K562 (cell line): ENCODE measurements around the gene KRTAP5-11. TPM values are rescaled to one million over a fixed set of nuclear protein-coding genes. Genes with fewer than 3 reads are reported as not detected.
"Not testable (repeated sequence)": the region's sequence is repeated elsewhere in the genome, so short reads cannot be mapped to it uniquely, and the experiment has no call there.

ENCODE experiments used
- ATAC-seq: fragments of 200-7000 bp; cut with Tn5 transposase; 3 replicates; pipeline ENCODE4 v1.9.1; 2020; ENCODE audit warnings: moderate library complexity
- BruUV-seq: library from RNA; stranded (reverse); fragments of 400-500 nt; replicated peaks from 2 replicates; lab custom pipeline; 2021; lab: Mats Ljungman, UMichigan
- CTCF ChIA-PET: fragments of 300-600 bp; formaldehyde crosslinking; extraction: SDS; loops from one replicate; lab custom pipeline; 2021; ENCODE audit warnings: low intra/inter-chr PET ratio; lab: Yijun Ruan, JAX
- POLR2A ChIA-PET: fragments of 300-600, 350-650 bp; sonication (Branson Sonifier 250); formaldehyde crosslinking; extraction: SDS; loops from one replicate; lab custom pipeline; 2021; ENCODE audit warnings: antibody characterized with exemption, inconsistent platforms; lab: Yijun Ruan, JAX
- DNase-seq, 4 experiments: peaks; one replicate each; pipeline versions ENCODE4 v3.0.0 to v3.0.0-alpha.2; 2011 to 2018; ENCODE audit warnings: low spot score in 3 of 4, mixed read lengths in 3 of 4; ENCODE audit errors: extremely low read depth in 1 of 4
- FAIRE-seq: peaks from 2 replicates; lab custom pipeline; 2011; peaks lifted over from hg19 to GRCh38; lab: Jason Lieb, UNC
- H2AFZ ChIP-seq: 2 replicates; pipeline ENCODE4 v1.6.0; 2011; ENCODE audit warnings: low read depth, low read length, control low read depth, inconsistent platforms
- H3K27ac ChIP-seq: fragments of 200-600 bp; 3 replicates; pipeline ENCODE4 v1.8.0; 2011; ENCODE audit warnings: low read depth, mild to moderate bottlenecking, control low read depth, inconsistent platforms, low read length, moderate library complexity, mixed read lengths; ENCODE audit errors: extremely low read depth
- H3K27me3 ChIP-seq, 2 experiments: fragments of 300-600 bp in 1 of 2; 2 replicates in 1 of 2; 3 replicates in 1 of 2; pipeline versions ENCODE4 v1.6.0 to v1.8.0; 2011; ENCODE audit warnings: inconsistent platforms in 2 of 2, low read length in 2 of 2, mild to moderate bottlenecking in 1 of 2, mixed read lengths in 1 of 2, moderate library complexity in 1 of 2; ENCODE audit not compliant: control insufficient read depth in 2 of 2, insufficient read depth in 2 of 2
- H3K36me3 ChIP-seq: fragments of 300-600 bp; 3 replicates; pipeline ENCODE4 v1.8.0; 2011; ENCODE audit warnings: mild to moderate bottlenecking, low read length, inconsistent platforms; ENCODE audit not compliant: control insufficient read depth, insufficient read depth
- H3K4me1 ChIP-seq, 2 experiments: fragments of 200-600 bp in 1 of 2; replicated peaks in 1 of 2; 2 replicates in 1 of 2; 3 replicates in 1 of 2; pipeline versions ENCODE4 v1.5.1 to v1.8.0; 2011; ENCODE audit warnings: inconsistent platforms in 2 of 2, low read length in 2 of 2, mild to moderate bottlenecking in 1 of 2, mixed read lengths in 1 of 2, moderate library complexity in 1 of 2; ENCODE audit not compliant: control insufficient read depth in 2 of 2, insufficient read depth in 2 of 2
- H3K4me2 ChIP-seq: 2 replicates; pipeline ENCODE4 v1.6.1; 2011; ENCODE audit warnings: low read length, control low read depth, inconsistent platforms, mixed read lengths; ENCODE audit not compliant: insufficient read depth
- H3K4me3 ChIP-seq: fragments of 200-600 bp; sonication (generic), shearing (Covaris generic); 2 replicates; pipeline ENCODE4 v1.5.1; 2016; ENCODE audit warnings: control low read depth, inconsistent platforms
- H3K79me2 ChIP-seq: fragments of 200-600 bp; 3 replicates; pipeline ENCODE4 v1.8.0; 2011; ENCODE audit warnings: low read length, inconsistent platforms; ENCODE audit not compliant: control insufficient read depth, insufficient read depth
- H3K9ac ChIP-seq, 2 experiments: 2 replicates each; pipeline versions ENCODE4 v1.6.0 to v1.6.1; 2011; ENCODE audit warnings: low read depth in 2 of 2, low read length in 2 of 2, control low read depth in 1 of 2, inconsistent platforms in 1 of 2, mild to moderate bottlenecking in 1 of 2, mixed read lengths in 1 of 2; ENCODE audit not compliant: insufficient read depth in 1 of 2
- H3K9me1 ChIP-seq: one replicate; pipeline ENCODE4 v1.6.0; 2011; ENCODE audit warnings: inconsistent platforms, mild to moderate bottlenecking, low read length, moderate library complexity; ENCODE audit not compliant: control insufficient read depth, insufficient read depth
- H3K9me3 ChIP-seq: replicated peaks from 2 replicates; pipeline ENCODE4 v1.5.1; 2011; ENCODE audit warnings: low read depth, low read length, inconsistent platforms; ENCODE audit not compliant: control insufficient read depth, insufficient read depth
- H4K20me1 ChIP-seq: replicated peaks from 2 replicates; pipeline ENCODE4 v1.6.1; 2011; ENCODE audit warnings: low read length, inconsistent platforms, mixed read lengths; ENCODE audit not compliant: control insufficient read depth, insufficient read depth
- WGBS: fragments of 100-300 bp; shearing (Covaris generic); methylation state at CpG from one replicate; pipeline ENCODE4 v1.1.6; 2016; ENCODE audit warnings: low coverage, mixed read lengths; ENCODE audit not compliant: insufficient coverage; ENCODE audit errors: missing lambda C conversion rate; 5-methylcytosine and 5-hydroxymethylcytosine counted together
- in situ Hi-C: fragments of 300-500 bp; cut with MboI; formaldehyde crosslinking; loops from 4 replicates; pipeline ENCODE4 v1.15.0; 2018; ENCODE audit warnings: inconsistent platforms, mixed read lengths
- intact Hi-C: fragments of 100-400 bp; cut with micrococcal nuclease; formaldehyde crosslinking; loops from 2 replicates; pipeline ENCODE4 v1.14.2; 2022
- polyA plus RNA-seq, 8 experiments: library from polyadenylated mRNA; depleted of rRNA in 4 of 8; stranded (reverse) in 5 of 8; unstranded in 3 of 8; fragments of >200 nt; fragmentation: Nextera tagmentation in 2 of 8; fragmentation: Illumina TruSeq in 1 of 8; extraction: Ambion mirVana in 2 of 8; extraction: Trizol in 1 of 8; gene quantifications; 2 replicates each; pipeline versions ENCODE4 v1.2.1 to v1.2.3, GENCODE V29; 2011 to 2014; ENCODE audit warnings: inconsistent platforms in 1 of 8, missing spikeins in 1 of 8
- total RNA-seq, 7 experiments: library from RNA; depleted of rRNA in 6 of 7; stranded (reverse); fragments of >200 nt in 6 of 7; fragmentation: Illumina TruSeq in 2 of 7; extraction: Trizol in 2 of 7; gene quantifications; 2 replicates each; pipeline versions ENCODE4 v1.2.1 to v1.2.3, GENCODE V29; 2011 to 2021; ENCODE audit warnings: low replicate concordance in 1 of 7

Gene KRTAP5-11
- total and polyA plus RNA-seq, 9 of the 15 experiments (the other 6 are each of a cell fraction or from before 2014, with no cell fraction given) = not detected

DNA sequence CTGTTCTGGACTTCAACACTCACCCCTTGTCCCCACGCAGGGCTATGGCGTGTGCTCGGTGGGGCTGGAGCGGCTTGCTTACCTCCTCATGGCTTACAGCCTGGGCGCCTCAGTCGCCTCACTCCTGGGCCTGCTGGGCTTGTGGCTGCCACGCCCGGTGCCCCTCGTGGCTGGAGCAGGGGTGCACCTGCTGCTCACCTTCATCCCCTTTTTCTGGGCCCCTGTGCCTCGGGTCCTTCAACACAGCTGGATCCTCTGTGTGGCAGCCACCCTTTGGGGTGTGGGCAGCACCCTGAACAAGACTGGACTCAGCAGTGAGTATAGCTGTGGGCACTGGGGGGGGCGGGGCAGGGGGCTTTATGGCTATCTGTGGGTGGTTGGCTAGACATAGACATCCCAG lies 20.5 kb upstream of the KRTAP5-11 start:
- H3K9ac ChIP-seq, POLR2A ChIA-PET, H2AFZ ChIP-seq, ATAC-seq, DNase-seq, H3K4me3 ChIP-seq, BruUV-seq, H4K20me1 ChIP-seq, H3K27me3 ChIP-seq, FAIRE-seq, H3K4me2 ChIP-seq, intact Hi-C loops, CTCF ChIA-PET, H3K9me3 ChIP-seq, H3K4me1 ChIP-seq, H3K79me2 ChIP-seq, in situ Hi-C loops, H3K27ac ChIP-seq, H3K9me1 ChIP-seq, H3K36me3 ChIP-seq: not testable (repeated sequence)
- 2% methylated on average over 10 of the region's 11 CpGs for WGBS

DNA sequence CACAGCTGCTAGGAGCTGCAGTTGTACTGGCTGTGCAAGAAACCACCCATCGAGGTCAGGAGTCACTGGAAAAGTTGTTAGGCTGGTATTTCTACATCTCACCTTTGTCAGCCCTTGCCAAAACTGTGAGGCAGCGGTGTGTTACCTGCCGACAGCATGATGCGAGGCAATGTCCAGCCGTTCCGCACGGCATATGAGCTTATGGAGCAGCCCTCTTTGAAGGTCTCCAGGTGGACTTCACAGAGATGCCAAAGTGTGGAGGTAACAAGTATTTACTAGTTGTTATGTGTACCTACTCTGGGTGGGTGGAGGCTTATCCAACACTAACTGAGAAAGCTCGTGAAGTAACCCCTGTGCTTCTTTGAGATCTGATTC lies 6.9 kb upstream of the KRTAP5-11 start:
- H4K20me1 ChIP-seq, BruUV-seq, H3K27me3 ChIP-seq, H2AFZ ChIP-seq, FAIRE-seq, CTCF ChIA-PET, intact Hi-C loops, H3K9me1 ChIP-seq, POLR2A ChIA-PET, H3K4me2 ChIP-seq, ATAC-seq, H3K9me3 ChIP-seq, H3K4me1 ChIP-seq, H3K9ac ChIP-seq, DNase-seq, H3K4me3 ChIP-seq, H3K79me2 ChIP-seq, H3K36me3 ChIP-seq, H3K27ac ChIP-seq: not testable (repeated sequence)
- in situ Hi-C loops = loop anchor here (25.0 kb wide), 1 partner anchor 848 kb away; the partner anchor contains the start of gene CLPB
- 12% methylated on average over 7 of the region's 8 CpGs for WGBS
